ENCODE data around the gene LPCAT3.

LPCAT3 gene

DNA sequence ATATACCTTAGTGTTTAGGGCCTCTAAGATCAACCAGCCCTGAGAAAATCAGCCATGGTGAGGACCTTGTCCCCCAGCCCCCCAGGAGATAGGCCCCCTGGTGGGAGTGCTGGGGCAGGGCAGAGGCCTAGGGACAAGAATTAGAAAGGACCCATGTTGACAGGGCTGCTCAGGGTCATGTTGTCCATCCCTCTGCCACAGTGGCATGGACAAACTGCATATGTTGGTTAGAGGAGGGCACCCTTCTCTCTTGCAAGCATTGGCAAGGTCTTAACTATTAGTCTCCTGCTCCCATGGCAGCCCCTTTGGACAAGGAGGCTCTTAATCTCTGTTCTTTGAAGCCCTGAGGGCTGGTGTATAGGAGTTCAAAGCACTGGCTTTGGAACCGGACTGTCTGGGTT lies 67.9 kb downstream of the LPCAT3 start:
- in situ Hi-C loops (cut with MboI; ENCODE audit: low pct_unique_long_range_greater_than_20kb, low sequenced_read_pairs, unreplicated experiment): no loop called here
- TF ChIP-seq, protein P1, sequence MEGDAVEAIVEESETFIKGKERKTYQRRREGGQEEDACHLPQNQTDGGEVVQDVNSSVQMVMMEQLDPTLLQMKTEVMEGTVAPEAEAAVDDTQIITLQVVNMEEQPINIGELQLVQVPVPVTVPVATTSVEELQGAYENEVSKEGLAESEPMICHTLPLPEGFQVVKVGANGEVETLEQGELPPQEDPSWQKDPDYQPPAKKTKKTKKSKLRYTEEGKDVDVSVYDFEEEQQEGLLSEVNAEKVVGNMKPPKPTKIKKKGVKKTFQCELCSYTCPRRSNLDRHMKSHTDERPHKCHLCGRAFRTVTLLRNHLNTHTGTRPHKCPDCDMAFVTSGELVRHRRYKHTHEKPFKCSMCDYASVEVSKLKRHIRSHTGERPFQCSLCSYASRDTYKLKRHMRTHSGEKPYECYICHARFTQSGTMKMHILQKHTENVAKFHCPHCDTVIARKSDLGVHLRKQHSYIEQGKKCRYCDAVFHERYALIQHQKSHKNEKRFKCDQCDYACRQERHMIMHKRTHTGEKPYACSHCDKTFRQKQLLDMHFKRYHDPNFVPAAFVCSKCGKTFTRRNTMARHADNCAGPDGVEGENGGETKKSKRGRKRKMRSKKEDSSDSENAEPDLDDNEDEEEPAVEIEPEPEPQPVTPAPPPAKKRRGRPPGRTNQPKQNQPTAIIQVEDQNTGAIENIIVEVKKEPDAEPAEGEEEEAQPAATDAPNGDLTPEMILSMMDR (IDR thresholded peaks at IDR 0.05; ENCODE audit: extremely low read depth, insufficient read depth, missing control alignments): peak; percentile 52
- no peak for DNase-seq (ENCODE audit: low spot score)

DNA sequence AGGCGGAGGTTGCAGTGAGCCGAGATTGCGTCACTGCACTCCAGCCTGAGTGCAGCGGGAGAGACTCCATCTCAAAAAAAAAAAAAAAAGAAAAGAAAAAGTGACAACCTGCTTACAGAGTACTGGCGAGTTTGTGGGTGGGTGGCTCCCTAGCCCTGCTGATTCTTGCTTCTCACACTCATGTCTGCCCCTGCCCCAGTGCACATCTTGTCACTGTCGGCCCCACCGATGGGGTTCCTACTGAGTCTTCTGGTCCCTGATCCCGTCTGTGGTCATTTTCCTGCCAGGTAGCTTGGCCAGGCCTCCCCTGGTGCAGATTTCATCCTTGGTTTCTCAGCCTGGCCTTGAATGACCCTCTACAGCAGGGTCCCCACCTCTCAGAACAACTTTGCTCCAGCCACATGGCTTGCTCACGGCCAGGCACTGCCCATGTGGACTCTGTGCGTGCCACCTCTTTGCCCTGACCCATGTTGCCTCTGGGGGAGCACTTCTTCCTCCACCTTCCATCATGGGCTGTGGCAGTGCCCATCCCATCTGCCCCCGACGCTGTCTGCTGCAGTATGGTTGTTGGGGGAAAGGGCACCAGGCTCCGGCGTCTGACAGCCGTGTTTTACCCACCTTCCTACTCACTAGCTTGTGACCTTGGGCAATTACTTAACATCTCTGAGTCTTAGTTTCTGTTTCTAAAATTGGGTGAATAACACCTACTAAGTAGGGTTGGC lies 69.2 kb downstream of the LPCAT3 start:
- DNase-seq (ENCODE audit: low spot score): no peak
- in situ Hi-C loops (cut with MboI; ENCODE audit: low pct_unique_long_range_greater_than_20kb, low sequenced_read_pairs, unreplicated experiment): loop anchor here (25.0 kb wide), 1 partner anchor 163 kb away; the partner anchor contains the start of gene C1RL
- TF ChIP-seq, protein P1 (IDR thresholded peaks at IDR 0.05; ENCODE audit: extremely low read depth, insufficient read depth, missing control alignments): peak; percentile 26

DNA sequence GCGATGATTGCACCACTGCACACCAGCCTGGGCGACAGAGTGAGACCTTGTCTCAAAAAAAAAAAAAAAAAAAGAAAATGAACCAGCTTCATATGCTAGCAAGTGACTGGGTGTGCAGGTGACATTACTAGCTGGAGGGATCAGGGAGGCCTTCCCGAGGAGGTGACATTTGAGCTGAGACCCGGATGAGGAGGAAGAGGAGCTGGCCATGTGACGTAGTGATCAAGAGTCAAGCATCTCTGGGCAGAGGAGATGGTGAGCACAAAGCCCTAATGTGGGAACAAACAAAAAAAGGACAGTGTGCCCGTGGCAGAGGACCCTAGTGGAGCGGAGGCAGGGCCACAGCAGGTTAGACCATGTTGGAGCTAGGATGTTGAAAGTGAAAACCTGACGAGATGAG lies 70.7 kb downstream of the LPCAT3 start:
- in situ Hi-C loops (cut with MboI; ENCODE audit: low pct_unique_long_range_greater_than_20kb, low sequenced_read_pairs, unreplicated experiment): loop anchor here (25.0 kb wide), 1 partner anchor 165 kb away; the partner anchor contains the start of gene C1RL
- TF ChIP-seq, protein P1 (IDR thresholded peaks at IDR 0.05; ENCODE audit: extremely low read depth, insufficient read depth, missing control alignments): no peak
- DNase-seq (ENCODE audit: low spot score): no peak

DNA sequence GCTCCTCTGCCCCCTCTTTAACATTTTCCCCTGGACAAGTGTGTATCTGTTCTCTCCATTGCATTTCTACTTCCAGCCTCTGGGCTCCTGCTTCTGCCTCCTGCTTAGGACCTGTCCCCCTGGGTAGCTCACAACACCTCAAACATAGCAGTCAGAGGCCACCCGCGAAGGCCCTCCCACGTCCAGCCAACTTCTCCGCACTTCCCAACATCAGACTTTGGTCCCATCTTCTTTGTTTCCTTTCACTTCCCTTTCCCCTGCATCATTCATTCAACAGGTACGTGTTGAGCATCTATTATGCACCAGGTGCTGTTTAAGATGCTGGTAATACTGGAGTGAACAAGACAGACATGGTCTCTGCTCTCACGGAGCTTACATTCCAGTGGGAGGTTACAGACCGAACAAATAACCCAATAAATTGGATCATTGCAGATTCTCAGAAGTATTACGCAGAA lies 71.3 kb downstream of the LPCAT3 start:
- TF ChIP-seq, protein P1 (IDR thresholded peaks at IDR 0.05; ENCODE audit: extremely low read depth, insufficient read depth, missing control alignments): no peak
- no peak for DNase-seq (ENCODE audit: low spot score)
- in situ Hi-C loops (cut with MboI; ENCODE audit: low pct_unique_long_range_greater_than_20kb, low sequenced_read_pairs, unreplicated experiment): loop anchor here (25.0 kb wide), 1 partner anchor 165 kb away; the partner anchor contains the start of gene C1RL

DNA sequence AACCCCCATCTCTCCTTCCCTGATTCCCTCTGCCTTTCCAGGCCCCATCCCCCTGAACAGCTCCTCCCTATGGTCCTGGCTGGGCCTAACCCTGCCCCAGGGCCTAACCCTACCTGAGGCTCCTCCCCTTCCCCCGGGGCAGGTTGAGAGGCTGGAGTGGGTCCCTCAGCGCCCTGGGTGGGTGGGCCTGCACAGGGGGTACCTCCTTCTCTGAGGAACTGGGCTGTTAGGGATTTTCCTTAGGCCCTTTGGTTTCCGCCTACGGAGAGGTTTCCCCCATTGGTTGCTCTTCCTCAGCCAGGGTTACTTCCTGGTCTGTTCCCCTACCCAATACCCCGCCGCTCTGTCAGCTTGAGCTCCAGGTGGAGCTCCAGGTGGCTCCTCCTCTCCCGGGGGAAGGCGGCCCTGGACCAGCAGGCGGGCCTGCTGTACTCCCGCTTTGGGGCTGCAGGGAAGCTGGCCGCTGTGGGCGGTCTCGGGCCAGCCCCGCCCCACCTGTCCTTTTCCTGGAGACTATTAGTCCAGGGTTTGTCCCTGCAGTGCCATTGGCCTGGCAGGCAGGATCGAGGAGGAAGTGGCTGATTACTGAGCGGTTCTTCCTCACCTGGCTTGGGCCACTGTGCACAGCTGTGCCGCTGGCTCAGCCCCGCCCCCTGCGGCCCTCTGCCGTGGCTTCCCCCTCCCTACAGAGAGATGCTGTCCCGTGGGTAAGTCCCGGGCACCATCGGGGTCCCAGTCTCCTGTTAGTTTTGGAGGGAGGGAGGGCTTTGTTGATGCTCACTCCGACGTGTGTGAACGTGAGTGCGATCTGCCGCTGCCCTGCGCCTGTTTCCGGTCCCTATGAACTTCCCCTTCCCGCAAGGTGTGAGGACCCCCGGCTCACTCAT lies 72.0 kb downstream of the LPCAT3 start:
- TF ChIP-seq, protein P1 (IDR thresholded peaks at IDR 0.05; ENCODE audit: extremely low read depth, insufficient read depth, missing control alignments): no peak
- DNase-seq (ENCODE audit: low spot score): peak; percentile 75
- in situ Hi-C loops (cut with MboI; ENCODE audit: low pct_unique_long_range_greater_than_20kb, low sequenced_read_pairs, unreplicated experiment): loop anchor here (25.0 kb wide), 1 partner anchor 166 kb away; the partner anchor contains the start of gene C1RL

DNA sequence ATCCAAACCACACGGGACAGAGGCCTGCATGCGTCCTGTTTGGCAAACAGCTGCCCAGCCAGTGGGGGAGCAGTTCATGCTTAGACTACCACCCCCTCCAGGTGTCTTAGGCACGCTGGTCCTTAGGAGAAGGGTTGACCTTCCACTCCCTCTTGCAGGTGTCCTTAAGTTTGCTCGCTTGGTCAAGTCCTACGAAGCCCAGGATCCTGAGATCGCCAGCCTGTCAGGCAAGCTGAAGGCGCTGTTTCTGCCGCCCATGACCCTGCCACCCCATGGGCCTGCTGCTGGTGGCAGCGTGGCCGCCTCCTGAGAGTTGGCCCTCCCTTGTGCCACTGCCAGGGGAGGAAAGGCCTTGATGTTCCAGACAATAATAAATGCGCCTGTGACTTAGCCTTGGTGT lies 72.7 kb downstream of the LPCAT3 start:
- TF ChIP-seq, protein P1 (IDR thresholded peaks at IDR 0.05; ENCODE audit: extremely low read depth, insufficient read depth, missing control alignments): no peak
- DNase-seq (ENCODE audit: low spot score): no peak
- in situ Hi-C loops (cut with MboI; ENCODE audit: low pct_unique_long_range_greater_than_20kb, low sequenced_read_pairs, unreplicated experiment): loop anchor here (25.0 kb wide), 1 partner anchor 167 kb away; the partner anchor contains the start of gene C1RL
